ENCODE results near the gene TK2. TPM values are rescaled to one million over a fixed set of nuclear protein-coding genes. Genes with fewer than 3 reads are reported as not detected.
"Not testable (repeated sequence)": the region's sequence is repeated elsewhere in the genome, so short reads cannot be mapped to it uniquely, and the experiment has no call there.

TK2 gene
- total RNA-seq, 2 donors from 2014 or later = 14.5 to 19.2 TPM

DNA sequence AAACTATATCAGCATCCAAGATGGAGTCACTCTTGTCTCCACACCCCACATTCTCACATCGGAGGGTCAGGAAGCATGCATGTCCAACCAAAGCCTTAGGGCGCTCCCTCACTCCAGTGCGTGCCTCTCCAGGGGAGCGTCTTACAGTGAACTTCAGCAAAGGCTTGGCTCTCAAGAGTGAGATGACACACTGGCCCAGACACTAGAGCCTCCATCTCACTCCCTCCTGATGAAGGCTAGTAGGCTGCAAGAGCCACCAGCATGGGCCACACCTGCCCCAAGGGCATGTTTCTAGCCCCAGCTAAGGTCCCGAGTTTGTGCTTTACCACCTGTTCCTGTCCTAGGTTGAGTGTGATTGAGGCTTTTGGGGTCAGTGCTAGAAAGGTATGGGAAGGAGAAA, 82.3 kb downstream of the TK2 start:
- ATAC-seq (no peak), DNase-seq (no peak)
- intact Hi-C loops (cut with DNase I, micrococcal nuclease) = no loop called here

DNA sequence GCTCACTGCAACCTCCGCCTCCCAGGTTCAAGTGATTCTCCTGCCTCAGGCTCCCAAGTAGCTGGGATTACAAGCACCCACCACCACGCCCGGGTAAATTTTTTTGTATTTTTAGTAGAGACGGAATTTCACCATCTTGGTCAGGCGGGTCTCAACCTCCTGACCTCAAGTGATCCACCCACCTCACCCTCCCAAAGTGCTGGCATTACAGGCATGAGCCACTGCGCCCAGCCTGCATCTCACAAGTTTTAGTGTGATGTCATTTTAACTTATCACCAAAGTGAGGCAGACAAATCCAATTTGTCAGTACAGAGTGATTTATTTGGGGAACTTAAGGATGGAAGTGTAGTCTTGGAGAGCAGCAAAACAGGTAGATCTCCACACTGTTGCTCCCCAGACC, 83.3 kb downstream of the TK2 start:
- intact Hi-C loops (cut with DNase I, micrococcal nuclease); ATAC-seq; DNase-seq: not testable (repeated sequence)

DNA sequence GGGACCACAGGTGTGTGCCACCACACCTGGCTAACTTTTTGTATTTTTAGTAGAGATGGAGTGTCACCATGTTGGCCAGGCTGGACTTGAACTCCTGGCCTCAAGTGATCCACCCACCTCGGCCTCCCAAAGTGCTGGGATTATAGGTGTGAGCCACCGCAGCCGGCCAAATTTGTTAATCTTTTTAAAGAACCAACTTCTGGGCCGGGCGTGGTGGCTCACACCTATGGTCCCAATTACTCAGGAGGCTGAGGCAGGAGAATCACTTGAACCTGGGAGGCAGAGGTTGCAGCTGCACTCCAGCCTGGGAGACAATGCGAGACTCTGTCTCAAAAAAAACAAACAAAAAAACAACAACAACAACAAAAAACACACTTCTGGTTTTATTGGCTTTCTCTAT, 84.0 kb downstream of the TK2 start:
- DNase-seq; intact Hi-C loops (cut with DNase I, micrococcal nuclease): not testable (repeated sequence)

DNA sequence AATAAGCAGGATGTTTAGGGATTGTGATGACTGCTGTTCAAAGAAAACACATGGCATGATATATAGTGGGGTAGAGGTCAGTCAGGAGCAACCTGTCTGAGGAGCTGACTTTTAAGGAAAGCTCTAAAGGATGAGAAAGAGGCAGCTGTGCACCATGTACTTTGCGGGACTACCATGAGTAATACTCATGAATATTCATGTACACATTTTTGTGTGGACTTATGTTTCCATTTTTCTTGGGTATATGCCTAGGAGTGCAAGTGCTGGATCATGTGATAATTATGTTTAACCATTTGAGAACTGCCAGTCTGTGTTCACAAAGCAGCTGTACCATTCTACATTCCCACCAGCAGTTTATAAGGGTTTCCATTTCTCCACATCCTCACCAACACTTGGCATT, 87.0 kb downstream of the TK2 start:
- intact Hi-C loops (cut with DNase I, micrococcal nuclease) = no loop called here
- ATAC-seq = no peak
- DNase-seq = no peak

More for the DNA sequence above, 84.0 kb downstream of the TK2 start:
- not testable (repeated sequence) for ATAC-seq

DNA sequence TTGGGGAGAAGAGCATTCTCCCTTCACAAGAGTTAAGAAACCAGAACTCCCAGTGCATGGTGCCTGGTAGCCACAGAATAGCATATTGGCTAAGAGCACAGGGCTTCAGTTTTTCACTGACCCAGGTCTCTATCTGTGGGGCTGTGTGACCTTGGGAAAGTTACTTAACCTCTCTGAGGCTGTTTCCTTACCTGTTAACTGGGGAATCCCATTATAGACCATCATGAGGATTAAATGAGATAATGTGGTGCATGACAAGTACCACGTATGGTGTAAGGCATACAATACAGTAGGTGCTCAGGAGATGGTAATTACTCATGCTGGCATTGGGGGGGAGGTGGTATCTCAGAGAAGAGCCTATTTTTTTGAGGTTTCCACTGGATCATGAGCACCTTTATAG, 89.2 kb downstream of the TK2 start:
- intact Hi-C loops (cut with DNase I, micrococcal nuclease) = no loop called here
- no peak for ATAC-seq

DNA sequence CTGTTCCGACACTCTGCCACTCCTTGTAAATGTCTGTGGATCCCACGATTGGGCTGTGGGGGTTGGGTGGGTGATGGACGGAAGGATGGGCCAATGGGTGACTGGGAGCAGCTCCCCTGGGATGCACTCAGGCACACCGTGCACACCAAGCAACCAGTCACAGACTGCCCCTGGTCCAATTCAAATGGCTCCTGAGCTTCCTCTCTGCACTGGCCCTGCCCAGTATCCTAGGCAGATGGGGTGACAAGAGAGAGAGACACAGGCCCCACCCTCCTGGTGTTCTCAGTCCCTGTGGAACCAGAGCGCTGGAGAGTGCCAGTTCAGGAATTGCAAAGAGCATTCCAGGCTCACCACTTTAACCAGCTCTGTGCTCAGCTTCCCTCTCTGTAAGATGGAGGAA, 90.0 kb downstream of the TK2 start:
- DNase-seq (no peak), ATAC-seq (no peak)
- intact Hi-C loops (cut with DNase I, micrococcal nuclease) = no loop called here

More for the DNA sequence above, 89.2 kb downstream of the TK2 start:
- no peak for DNase-seq

DNA sequence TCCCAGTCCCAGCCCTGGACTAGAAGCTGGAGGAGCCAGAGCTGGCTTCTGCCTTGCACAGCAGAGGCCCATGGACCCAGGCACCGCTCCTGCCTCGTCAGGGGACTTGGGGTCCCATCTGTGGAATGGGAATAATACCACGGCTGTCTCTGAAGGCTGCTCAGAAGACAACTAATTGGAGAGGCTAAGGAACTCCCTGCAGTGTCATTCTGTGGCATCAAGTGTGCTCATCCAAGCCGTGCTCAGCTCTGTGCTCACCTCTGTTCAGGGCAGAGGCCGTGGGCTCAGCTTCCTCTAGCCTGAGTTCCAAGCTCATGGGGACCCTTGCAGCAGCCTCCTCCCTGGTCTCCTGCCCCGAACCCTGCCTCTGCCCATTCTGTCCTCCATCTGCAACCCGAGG, 91.1 kb downstream of the TK2 start:
- ATAC-seq (no peak), DNase-seq (no peak)
- intact Hi-C loops (cut with DNase I, micrococcal nuclease) = no loop called here

DNA sequence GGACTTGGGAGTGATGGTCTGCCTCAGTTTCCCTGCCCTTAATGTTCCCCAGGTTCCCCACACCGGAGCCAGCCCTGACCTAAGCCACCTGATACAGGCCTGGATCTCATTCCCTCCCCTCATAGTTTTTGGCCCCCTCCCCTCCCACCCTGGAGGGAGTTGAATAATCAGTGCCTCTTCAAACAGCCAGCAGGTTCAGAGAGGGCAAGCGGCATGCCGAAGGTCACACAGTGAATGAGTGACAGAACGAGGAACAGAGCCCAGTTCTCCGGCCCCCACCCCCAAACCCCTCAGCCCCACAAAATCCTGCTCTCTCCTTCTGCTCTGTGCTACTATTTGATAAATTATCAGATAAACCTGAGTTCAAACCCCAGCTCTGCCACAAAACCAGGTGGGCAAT, 91.6 kb downstream of the TK2 start:
- ATAC-seq (no peak), DNase-seq (no peak)
- intact Hi-C loops (cut with DNase I, micrococcal nuclease) = no loop called here

Other genes starting within 250 kb of the TK2 start
- gene CDH5, start 183.4 kb downstream of the TK2 start, total RNA-seq = 1 to 10 TPM; 7.7 to 9.9 TPM
- gene BEAN1, start 122.8 kb downstream of the TK2 start, total RNA-seq = not detected
- gene CKLF, start 2.5 kb upstream of the TK2 start, total RNA-seq = 10 to 100 TPM; 27.5 to 31.8 TPM
- 1 to 10 TPM; 3.4 to 4.9 TPM for gene CMTM1, start 16.3 kb upstream of the TK2 start, total RNA-seq
- gene CMTM2, start 29.3 kb upstream of the TK2 start, total RNA-seq = not detected
- gene CMTM3, start 54.6 kb upstream of the TK2 start, total RNA-seq = 1 to 10 TPM; 3.4 to 6.7 TPM
- gene CMTM4, start 146.6 kb upstream of the TK2 start, total RNA-seq = 100 to 1,000 TPM; 168 to 172 TPM
- 100 to 1,000 TPM; 165 to 171 TPM for gene DYNC1LI2, start 201.5 kb upstream of the TK2 start, total RNA-seq